ENCODE measurements around the gene DIPK1B.

DNA sequence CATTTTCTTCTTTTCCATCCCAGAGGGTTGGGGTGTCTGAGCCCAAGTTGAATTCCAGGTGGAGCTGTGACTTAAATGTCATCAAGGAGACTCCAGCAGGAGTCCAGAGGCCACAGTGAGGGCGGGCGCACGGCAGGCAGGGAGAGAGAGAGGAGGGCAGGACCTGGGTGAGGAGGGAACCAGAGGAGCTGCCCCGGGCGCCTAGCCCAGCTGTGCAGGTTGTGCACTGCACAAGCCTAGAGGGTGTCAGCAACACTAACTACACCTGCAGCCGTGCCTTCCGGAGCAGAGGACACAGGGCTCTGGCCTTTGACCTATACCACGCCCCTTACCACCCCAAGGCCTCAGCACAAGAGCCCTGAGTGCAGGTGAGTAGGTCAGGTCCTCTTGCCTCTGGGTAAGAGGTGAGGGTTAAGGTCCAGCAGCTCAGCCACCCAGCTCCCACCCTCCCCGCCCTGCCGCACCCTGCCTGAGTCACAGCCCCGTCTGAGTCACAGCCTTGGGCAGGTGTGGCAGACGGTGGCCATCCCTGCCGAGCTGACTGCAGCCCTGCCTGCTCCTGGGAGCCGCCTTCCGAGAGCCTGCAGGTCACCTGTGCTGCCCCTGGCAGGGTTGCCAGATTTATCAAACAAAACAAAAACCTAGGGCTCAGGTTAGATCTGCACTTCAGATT is 18.7 kb upstream of the DIPK1B start:
- TF ChIP-seq POLR2AphosphoS5 (IDR thresholded peaks at IDR 0.05; ENCODE audit: low read depth, low read length) (no peak), CHD2 (IDR thresholded peaks at IDR 0.05; ENCODE audit: low read length, partially characterized antibody) (no peak), NFIC (IDR thresholded peaks at IDR 0.05; ENCODE audit: borderline replicate concordance) (no peak), RAD21 (IDR thresholded peaks at IDR 0.05; ENCODE audit: low read length) (no peak), ELF1 (IDR thresholded peaks at IDR 0.05) (no peak), JUND (IDR thresholded peaks at IDR 0.05) (no peak), EZH2phosphoT487 (IDR thresholded peaks at IDR 0.05; ENCODE audit: borderline replicate concordance, low read depth) (no peak), SMC3 (IDR thresholded peaks at IDR 0.05; ENCODE audit: low read depth, low read length) (no peak), MXI1 (IDR thresholded peaks at IDR 0.05; ENCODE audit: low read depth, low read length) (no peak), YY1 (IDR thresholded peaks at IDR 0.05; ENCODE audit: low read depth) (no peak)
- TF ChIP-seq, protein P1, sequence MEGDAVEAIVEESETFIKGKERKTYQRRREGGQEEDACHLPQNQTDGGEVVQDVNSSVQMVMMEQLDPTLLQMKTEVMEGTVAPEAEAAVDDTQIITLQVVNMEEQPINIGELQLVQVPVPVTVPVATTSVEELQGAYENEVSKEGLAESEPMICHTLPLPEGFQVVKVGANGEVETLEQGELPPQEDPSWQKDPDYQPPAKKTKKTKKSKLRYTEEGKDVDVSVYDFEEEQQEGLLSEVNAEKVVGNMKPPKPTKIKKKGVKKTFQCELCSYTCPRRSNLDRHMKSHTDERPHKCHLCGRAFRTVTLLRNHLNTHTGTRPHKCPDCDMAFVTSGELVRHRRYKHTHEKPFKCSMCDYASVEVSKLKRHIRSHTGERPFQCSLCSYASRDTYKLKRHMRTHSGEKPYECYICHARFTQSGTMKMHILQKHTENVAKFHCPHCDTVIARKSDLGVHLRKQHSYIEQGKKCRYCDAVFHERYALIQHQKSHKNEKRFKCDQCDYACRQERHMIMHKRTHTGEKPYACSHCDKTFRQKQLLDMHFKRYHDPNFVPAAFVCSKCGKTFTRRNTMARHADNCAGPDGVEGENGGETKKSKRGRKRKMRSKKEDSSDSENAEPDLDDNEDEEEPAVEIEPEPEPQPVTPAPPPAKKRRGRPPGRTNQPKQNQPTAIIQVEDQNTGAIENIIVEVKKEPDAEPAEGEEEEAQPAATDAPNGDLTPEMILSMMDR (IDR thresholded peaks at IDR 0.05) = no peak
- TF ChIP-seq, protein P2, sequence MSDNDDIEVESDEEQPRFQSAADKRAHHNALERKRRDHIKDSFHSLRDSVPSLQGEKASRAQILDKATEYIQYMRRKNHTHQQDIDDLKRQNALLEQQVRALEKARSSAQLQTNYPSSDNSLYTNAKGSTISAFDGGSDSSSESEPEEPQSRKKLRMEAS (IDR thresholded peaks at IDR 0.05; ENCODE audit: low read depth) = no peak
- TF ChIP-seq, protein P3, sequence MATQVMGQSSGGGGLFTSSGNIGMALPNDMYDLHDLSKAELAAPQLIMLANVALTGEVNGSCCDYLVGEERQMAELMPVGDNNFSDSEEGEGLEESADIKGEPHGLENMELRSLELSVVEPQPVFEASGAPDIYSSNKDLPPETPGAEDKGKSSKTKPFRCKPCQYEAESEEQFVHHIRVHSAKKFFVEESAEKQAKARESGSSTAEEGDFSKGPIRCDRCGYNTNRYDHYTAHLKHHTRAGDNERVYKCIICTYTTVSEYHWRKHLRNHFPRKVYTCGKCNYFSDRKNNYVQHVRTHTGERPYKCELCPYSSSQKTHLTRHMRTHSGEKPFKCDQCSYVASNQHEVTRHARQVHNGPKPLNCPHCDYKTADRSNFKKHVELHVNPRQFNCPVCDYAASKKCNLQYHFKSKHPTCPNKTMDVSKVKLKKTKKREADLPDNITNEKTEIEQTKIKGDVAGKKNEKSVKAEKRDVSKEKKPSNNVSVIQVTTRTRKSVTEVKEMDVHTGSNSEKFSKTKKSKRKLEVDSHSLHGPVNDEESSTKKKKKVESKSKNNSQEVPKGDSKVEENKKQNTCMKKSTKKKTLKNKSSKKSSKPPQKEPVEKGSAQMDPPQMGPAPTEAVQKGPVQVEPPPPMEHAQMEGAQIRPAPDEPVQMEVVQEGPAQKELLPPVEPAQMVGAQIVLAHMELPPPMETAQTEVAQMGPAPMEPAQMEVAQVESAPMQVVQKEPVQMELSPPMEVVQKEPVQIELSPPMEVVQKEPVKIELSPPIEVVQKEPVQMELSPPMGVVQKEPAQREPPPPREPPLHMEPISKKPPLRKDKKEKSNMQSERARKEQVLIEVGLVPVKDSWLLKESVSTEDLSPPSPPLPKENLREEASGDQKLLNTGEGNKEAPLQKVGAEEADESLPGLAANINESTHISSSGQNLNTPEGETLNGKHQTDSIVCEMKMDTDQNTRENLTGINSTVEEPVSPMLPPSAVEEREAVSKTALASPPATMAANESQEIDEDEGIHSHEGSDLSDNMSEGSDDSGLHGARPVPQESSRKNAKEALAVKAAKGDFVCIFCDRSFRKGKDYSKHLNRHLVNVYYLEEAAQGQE (IDR thresholded peaks at IDR 0.05; ENCODE audit: low read depth, low read length) = no peak

Measured in SK-N-SH (cell line).